ENCODE measurements around the gene ZNF630. TPM values are rescaled to one million over a fixed set of nuclear protein-coding genes. Genes with fewer than 3 reads are reported as not detected.
"Not testable (repeated sequence)": the region's sequence is repeated elsewhere in the genome, so short reads cannot be mapped to it uniquely, and the experiment has no call there.

Gene ZNF630
- polyA plus RNA-seq (ENCODE audit: insufficient read length in 4 of 4) = 1 to 10 TPM; 2.8 to 3.9 (median 3.5) TPM

DNA sequence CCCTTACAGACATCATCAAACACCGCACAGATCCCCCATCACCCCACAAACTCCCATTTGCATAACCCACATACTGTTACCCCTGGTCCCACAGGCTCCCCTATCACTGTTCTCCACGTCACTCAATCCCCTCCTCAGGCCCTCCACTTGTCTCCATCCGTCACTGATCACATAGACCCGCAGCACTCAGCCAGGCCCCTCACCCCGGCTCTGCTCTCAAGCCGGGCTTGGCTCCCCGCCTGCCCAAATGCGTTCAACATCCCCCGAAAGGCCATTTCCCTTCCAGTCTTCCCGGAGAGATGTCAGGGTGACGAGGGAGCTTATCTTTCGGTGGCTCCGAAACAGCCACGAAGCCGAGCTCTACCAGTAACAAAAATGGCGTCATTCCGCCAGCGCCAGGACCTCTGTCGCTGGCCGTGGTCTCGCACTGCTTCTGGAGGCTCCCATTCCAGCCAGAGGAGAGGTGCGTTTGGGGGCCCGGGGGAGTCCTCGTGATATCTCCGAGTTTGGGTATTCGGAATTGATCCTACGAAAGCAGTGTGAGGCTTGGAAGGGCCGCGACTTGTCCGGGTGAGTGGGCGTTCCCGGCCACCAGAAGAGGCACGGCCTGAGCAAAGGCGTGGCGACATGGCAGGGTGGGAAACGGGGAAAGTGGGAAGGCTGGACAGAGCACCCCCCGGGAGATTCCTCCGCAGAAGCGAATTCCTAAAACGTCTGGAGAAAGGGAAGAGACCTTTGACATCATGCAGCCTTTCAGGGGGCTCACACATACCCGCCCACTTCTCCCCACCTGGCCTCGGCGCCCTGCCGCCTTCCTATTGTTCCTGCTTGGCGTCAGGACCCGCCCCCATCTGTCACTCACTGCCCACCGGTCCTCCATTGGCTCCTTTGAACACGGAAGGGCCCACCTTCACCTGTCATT lies at the start of gene ZNF630:
TSS of gene ZNF630 (minus strand) at position 577 of the 922 bp plus-strand sequence. CDS start 4,754 bp downstream, outside the sequence.
- DNase-seq (ENCODE audit: low read depth in 4 of 4, low spot score in 3 of 4) = peak; percentile 45 to 60 (median 56)

DNA sequence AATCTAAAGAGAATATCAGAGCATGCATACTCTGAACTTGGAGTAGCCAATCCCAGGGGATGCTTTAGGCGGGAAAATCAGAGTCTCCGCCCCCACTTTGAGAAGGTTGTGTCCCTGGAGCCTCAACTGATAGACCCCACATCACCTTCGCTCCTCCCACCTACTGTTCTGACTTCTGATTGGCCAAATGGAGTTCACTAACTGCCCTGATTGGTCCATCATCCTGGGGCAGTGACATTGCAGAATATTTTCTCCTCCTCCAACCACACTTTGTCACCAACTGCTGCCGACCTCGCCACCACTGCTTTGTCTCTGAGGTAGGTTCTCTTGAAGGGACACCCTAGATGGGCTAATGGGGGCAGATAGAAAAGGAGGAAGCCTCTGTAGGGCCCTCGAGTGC lies 36.3 kb upstream of the ZNF630 start:
- no peak for DNase-seq (ENCODE audit: low read depth in 4 of 4, low spot score in 3 of 4)

DNA sequence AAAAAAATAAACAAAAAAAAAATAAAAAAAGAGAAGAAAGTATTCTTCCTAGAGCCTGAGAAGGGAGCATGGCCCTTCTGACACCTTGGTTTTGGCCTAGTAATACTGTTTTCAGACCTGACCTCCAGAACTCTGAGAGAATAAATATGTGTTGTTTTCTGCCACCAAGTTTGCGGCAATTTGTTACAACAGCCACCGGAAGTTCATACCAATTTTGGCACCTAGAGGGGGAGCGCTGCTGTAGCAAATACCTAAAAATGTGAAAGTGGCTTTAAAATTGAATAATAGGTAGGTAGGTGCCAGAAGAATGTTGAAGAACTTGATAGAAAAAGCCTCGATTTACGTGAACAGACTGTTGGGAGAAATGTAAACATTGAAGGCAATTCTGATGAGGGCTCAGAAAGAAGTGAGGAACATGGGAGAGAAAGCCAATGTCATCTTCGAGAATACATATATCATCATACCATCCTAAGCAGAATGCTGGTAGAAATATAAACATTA lies 31.5 kb upstream of the ZNF630 start:
- DNase-seq (ENCODE audit: low read depth in 4 of 4, low spot score in 3 of 4) = no peak

DNA sequence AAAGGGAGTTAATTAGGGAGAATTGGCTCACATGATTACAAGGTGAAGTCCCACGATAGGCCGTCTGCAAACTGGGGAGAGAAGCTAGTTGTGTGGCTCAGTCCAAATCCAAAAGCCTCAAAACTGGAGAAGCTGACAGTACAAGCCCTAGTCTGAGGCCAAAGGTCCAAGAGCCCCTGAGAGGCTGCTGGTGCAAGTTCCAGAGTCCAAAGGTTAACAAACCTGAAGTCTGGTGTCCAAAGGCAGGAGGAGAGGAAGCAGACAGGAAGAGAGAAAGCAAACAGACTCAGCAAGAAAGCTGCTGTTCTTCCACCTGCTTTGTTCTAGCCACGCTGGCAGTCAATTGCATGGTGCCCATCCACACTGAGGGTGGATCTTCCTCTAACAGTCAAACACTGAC lies 30.0 kb upstream of the ZNF630 start:
- no peak for DNase-seq (ENCODE audit: low read depth in 4 of 4, low spot score in 3 of 4)

DNA sequence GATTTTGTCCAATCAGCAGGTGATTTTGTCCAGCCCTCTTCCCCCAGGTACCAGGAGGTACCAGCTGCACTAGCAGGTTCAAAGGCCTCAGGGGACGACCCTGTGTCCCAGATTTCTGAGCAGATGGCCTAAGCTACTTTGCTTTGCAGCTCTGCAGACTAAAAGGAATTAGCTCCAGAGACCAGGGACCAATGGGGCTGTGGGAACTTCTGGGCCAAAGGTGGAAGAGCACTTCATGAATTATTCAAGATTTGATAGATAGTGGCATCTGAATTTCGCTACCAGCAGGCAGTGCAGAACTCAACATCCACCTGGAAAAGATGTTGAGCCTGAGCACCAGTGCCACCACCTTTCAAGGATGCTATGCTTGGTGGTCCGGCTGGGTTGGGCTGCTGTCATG lies 21.1 kb upstream of the ZNF630 start:
- not testable (repeated sequence) for DNase-seq (ENCODE audit: low read depth in 4 of 4, low spot score in 3 of 4)

DNA sequence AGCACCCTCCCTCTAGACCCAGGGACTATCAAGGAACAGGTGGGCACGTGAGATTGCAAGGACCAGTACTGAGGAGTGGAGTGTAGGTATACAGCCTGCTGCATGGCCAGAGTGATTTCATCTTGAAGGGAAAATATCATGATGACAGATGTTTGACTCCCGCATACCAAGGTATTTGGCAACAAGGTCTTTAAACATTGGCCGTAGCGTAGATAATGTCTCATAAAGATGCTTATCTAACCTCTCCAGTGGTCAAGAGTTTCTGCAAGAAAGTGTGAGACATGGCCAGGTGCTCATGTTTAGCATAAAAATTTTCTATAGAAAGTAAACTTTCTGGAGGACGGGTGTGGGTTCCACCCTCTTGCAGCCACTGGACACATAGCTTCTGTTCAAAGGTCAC lies 18.7 kb upstream of the ZNF630 start:
- no peak for DNase-seq (ENCODE audit: low read depth in 4 of 4, low spot score in 3 of 4)

DNA sequence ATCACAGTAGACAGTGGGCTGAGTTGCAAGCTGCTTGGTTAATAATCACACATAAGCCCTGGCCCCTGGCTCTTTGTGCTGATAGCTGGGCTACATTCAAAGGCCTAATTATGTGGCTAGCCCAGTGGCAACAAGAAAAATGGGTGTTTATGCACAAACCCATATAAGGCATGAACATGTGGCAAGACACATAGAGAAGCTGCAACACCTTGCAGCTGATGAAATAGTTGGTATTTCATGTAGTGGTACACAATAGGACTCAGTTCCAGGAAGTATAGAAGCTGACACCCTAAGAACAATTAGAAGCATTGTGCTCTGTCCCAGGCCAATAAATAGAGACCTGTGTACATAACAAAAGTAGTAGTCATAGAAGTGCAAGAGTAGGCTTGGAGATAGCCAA lies 14.6 kb upstream of the ZNF630 start:
- no peak for DNase-seq (ENCODE audit: low read depth in 4 of 4, low spot score in 3 of 4)

DNA sequence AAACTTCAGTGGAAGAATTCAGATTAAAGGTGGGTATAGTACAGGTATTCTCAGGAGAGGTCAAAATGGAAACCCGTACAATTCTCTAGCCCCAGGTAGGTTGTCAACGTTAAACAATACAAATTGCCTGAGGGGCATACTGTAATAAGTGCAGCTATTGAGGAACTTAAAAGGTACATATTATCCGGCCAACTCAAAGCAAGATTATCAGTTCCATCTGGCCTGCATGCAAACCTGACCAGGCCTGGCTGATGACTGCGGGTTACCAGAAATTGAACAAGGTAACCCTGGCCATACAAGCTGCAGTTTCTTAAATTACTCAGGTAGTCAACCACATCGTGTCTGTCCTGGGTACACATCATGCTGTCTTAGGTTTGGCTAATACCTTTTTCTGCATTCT lies 12.3 kb upstream of the ZNF630 start:
- DNase-seq (ENCODE audit: low read depth in 4 of 4, low spot score in 3 of 4) = no peak

DNA sequence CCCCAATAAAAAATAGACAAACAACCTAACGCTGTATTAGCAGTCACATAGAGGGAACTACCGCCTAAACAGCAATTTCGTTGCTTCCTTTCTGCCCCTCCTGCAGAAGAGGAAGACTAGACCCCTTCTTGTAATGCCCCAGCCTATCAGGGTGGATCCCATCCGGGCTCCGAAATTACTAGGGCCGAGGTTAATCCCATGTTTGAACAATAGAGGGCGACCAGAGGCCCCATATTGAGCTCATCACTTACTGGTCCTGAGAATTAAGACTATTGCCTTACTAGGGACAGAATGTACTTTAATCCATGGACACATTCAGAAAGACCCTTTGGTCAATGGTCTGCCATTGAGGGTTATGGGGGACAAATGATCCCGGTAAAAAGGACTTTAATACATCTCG lies 11.8 kb upstream of the ZNF630 start:
- DNase-seq (ENCODE audit: low read depth in 4 of 4, low spot score in 3 of 4) = peak in 2 of 4 donors; percentile 12 to 16

DNA sequence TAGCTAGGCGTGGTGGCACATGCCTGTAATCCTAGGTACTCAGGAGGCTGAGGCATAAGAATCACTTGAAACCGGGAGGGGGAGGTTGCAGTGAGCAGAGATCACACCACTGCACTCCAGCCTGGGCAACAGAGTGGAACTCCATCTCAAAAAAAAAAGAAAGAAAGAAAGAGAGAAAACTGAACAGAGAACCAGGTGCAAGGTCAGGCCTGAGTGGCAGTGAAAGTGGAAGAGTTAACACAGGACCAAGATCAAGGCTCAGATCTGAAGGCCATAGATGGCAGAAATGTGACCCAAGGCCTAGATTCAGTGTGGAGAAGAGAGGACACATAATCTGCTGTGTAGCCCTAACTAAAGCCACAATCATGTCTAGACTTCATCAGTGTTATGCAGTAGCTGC lies 4.9 kb upstream of the ZNF630 start:
- DNase-seq (ENCODE audit: low read depth in 4 of 4, low spot score in 3 of 4) = no peak

DNA sequence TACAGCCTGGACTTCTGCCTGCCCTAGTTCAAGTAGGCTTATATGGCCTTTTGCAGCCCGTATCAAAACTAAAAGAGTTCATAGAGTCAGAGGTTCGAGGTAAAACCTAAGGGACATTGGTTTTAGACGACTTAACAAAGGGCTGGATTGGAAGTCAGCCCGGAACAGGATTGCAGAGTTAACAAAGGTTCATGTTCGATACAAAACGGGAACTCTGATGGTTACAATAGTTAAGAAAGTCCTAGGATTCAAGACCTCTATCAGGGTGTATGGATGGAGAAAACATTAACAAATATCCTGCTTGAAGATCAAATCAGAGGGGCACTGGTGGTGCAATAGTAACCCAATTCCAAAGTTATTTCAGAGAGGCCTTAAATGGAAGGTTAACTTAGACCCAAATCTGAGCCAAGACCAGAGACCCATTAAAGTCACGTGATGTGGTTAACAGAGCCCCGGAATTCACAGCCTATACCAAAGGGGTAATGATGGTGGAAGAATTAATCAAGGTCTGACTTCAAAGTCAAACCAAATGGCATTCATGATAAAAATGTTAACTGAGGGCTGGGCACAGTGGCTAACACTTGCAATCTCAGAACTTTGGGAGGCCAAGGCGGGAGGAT lies 656 bp upstream of the ZNF630 start:
- DNase-seq (ENCODE audit: low read depth in 4 of 4, low spot score in 3 of 4) = no peak

DNA sequence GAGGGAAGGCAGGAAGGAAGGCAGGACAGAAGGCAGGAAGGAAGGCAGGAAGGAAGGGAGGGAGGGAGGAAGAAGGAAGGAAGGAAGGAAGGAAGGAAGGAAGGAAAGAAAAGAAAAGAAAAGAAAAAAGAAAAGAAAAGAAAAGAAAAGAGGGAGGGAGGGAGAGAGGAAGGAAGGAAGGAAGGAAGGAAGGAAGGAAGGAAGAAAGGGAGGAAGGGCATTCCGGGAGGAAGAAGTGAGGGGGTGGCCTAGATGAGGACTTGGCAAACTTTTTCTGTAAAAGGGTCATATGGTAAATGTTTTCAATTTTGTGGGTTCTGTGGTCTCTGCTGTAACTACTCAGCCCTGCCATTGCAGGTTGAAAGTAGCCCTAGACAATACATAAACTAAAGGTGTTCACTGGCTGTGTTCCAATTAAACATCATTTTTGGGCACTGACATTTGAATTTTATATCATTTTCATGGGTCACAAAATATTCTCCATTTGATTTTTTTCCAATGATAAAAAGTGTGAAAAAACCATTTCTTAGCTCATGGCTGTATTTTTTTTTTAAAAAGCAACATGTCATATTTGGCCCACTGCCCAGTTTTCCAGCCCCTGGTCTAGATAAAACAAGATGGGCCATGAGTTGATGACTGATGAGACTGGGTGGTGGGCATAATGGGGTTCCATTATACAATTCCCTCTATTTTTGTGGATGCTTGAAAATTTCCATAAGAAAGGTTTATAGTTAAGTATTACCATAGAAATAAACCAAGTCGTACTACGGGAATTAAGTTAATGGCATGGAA lies 3.1 kb downstream of the ZNF630 start:
- DNase-seq (ENCODE audit: low read depth in 4 of 4, low spot score in 3 of 4) = no peak

DNA sequence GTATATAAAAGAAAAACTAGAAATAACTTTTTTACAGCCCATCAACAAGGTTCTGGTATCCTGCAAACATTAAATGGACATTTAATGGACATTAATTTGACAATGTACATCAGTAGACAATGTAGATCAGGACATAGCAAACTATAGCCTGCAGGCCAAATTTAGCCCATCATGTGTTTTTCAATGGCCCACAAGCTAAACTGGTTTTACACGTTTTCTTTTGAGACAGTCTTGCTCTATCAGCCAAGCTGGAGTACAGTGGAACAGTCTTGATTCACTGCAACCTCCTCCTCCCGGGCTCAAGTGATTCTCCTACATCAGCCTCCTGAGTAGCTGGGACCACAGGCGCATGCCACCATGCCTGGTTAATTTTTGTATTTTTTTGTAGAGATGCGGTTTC lies 7.2 kb downstream of the ZNF630 start:
- no peak for DNase-seq (ENCODE audit: low read depth in 4 of 4, low spot score in 3 of 4)

DNA sequence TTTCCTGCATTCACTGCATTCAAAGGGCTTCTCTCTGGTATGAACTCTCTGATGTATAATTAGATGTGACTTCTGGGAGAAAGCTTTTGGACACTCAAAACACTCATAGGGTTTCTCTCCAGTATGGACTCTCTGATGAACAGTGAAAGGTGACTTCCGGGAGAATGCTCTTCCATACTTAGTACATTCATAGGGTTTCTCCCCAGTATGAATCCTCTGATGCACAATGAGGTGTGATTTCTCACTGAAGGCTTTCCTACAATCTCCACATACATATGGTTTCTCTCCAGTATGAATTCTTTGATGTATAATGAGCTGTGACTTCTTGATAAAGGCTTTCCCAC lies 12.2 kb downstream of the ZNF630 start:
- DNase-seq (ENCODE audit: low read depth in 4 of 4, low spot score in 3 of 4) = no peak

DNA sequence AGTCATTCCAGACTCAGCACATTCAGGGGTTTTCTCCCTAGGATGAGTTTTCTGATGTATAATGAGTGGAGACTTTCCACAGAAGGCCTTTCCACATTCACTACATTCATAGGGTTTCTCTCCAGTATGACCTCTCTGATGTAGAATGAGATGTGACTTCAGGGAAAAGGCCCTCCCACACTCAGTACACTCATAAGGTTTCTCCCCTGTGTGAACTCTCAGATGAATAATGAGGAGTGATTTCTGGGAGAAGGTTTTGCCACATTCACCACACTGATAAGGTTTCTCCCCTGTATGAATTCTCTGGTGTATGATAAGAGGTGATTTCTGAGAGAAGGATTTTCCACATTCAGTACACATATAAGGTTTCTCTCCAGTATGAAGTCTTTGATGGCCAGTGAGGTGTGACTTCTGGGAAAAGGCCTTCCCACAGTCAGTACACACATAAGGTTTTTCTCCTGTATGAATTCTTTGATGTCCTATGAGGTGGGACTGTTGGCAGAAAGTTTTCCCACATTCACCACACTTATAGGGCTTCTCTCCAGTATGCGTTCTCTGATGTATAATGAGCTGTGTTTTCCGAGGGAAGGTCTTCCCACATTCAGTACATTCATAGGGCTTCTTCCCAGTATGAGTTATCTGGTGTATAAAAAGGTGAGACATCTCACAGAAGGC lies 12.7 kb downstream of the ZNF630 start:
- no peak for DNase-seq (ENCODE audit: low read depth in 4 of 4, low spot score in 3 of 4)

DNA sequence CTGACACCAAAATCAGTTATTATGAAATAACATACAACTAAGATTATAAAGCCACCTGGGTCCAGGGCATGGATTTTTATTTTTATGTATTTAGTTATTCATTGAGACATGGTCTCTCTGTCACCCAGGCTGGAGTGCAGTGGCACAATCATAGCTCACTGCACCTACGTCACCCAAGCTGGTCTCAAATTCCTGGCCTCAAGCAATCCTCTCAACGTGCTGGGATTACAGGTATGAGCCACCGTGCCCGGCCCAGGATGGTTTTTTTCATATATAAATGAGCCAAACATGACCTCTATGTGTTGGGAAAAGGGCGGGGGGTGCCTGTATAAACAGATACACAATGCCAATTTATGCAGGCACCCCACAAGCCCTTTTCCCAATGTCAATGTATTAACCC lies 24.6 kb downstream of the ZNF630 start:
- DNase-seq (ENCODE audit: low read depth in 4 of 4, low spot score in 3 of 4) = no peak

DNA sequence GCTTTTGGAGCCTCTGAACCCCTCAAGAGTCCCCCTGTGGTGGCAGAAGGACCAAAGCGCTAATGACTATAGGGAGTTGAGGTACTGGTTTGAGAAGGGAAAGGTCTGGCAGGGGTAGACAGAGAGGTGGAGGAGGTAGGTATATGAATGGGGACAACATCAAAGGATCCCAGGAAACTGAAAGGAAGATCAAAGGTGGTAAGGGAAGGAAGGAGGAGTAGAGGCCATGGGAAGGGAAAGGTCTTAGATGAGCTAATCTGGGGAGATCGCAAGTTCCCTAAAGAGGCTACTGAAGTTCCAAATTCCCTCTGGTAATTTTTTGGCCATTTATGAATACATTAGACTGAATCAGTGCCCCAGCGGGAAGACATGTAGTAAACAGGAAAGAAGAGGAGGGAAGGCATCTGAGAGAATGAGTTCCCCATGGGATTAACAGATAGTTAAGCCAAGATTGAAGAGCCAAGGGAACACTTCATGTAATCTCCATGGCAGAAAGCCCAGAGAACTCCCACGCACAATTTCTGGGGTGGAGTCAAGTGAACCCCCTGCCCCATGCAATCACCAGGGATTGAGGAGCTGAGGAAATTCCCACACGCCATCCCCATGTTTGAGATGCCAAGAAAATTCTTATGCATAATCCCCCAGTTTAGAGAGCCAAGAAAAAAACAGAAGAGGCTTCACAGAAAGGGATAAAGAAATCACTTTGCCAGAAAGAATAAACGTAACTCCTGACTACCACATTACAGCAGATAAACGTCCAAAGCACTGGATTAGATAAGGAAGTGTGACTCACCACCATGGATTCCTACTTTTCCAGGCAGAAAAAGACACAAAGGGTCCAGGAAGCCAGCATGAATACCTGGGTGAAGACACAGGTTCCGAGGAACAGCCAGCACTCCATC lies 25.8 kb downstream of the ZNF630 start:
- DNase-seq (ENCODE audit: low read depth in 4 of 4, low spot score in 3 of 4) = no peak

DNA sequence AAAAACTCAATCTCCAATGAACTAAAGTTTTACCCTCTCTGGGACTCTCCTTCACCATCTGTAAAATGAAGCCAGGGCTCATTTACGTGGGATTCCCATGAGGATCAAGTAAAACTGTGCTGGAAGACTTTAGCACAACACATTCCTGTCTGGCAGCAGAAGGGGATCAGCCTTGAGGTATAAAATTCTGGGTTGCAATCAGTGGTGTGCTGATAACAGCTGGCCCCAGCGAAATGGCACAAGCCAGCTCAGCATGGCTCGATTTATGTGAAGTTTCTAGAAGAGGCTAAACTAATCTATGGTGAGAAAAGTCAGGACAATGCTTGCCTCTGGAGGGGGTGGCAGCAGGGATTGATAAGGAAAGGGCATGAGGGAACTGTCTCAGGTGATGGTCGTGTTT lies 28.4 kb downstream of the ZNF630 start:
- no peak for DNase-seq (ENCODE audit: low read depth in 4 of 4, low spot score in 3 of 4)

DNA sequence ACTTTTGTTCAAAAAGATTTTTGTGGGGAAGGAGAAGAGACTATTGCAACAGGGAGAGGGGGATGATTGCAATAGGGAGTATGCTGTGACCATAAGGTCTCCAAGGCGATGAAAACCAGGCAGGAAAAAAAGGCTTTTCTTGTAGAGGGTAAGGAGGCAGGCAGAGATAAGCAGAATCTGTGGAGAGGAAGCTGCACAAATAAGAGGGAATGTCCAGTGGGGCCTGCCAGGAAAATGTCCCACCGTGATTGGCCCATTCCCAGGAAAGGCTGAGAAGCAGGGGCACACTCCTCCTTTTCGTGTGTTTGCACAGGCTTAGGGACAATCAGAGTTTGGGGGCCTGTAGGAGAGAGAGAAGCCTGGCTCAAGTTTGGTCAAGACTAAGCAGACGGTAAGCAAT lies 35.5 kb downstream of the ZNF630 start:
- no peak for DNase-seq (ENCODE audit: low read depth in 4 of 4, low spot score in 3 of 4)

All from right renal pelvis (tissue), 4 donors.